Measurements from ENCODE around the gene SESN1.

Gene SESN1

GRCh38 chr6:109050447-109051102 is 44.1 kb downstream of the SESN1 start:
- DNase-seq (ENCODE audit: low spot score in 2 of 2) = no peak
- H3K27me3 ChIP-seq (ENCODE audit: low read depth) = no peaks in the 10 kb centered on the region
- H3K4me1 ChIP-seq = peaks cover 10% of the 10 kb centered on the region
- no peak overlapping the region for H3K4me3 ChIP-seq
- in situ Hi-C loops (cut with MboI; ENCODE audit: low sequenced_read_pairs) = loop anchor here (25.0 kb wide), 1 partner anchor 938 kb away; no protein-coding TSS in a partner anchor
- no peaks in the 10 kb centered on the region for H3K36me3 ChIP-seq (replicated peaks)
- H3K9me3 ChIP-seq = no peaks in the 10 kb centered on the region; the same call in 1 of the 2 replicates

GRCh38 chr6:109050012-109050411 is 44.6 kb downstream of the SESN1 start:
- H3K36me3 ChIP-seq (replicated peaks) = no peaks in the 10 kb centered on the region
- in situ Hi-C loops (cut with MboI; ENCODE audit: low sequenced_read_pairs) = loop anchor here (25.0 kb wide), 1 partner anchor 938 kb away; no protein-coding TSS in a partner anchor

DNA sequence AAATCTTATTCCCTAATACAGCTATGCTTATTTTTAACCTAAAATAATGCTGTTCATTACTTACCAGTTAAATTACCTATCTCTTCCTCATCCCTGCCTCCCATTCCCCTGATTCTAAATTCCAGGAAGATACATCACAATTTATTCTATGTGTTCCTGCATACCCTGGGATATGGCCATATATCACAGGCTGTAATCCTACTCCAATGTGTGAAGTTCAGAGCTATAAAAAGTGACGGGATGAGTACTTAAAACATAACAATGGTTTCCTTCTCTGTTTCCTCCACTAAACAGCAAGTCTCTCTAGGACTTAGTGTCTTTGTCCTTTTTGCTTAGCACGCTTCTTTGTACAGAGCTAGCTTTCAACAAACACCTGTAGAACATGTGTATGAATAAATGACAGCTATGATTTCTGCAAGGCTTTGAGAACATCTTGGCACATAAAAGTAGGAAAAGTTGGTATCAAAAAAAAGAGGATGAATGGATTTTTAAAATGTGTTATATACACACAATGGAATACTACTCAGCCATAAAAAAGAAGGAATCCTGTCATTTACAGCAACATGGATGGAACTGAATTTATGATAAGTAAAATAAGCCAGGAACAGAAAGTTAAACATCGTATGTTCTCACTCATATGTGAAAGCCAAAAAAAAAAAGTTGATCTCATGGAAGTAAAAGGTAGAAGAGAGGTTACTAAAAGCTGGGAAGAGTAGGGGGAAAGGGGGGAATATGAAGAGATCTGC is 45.8 kb downstream of the SESN1 start:
- no peak for DNase-seq (ENCODE audit: low spot score in 2 of 2)
- in situ Hi-C loops (cut with MboI; ENCODE audit: low sequenced_read_pairs) = no loop called here
- H3K27me3 ChIP-seq (ENCODE audit: low read depth) = no peaks in the 10 kb centered on the region
- no peaks in the 10 kb centered on the region for H3K36me3 ChIP-seq (replicated peaks)
- peaks cover 9% of the 10 kb centered on the region for H3K4me1 ChIP-seq
- H3K4me3 ChIP-seq = no peak overlapping the region
- H3K9me3 ChIP-seq = no peaks in the 10 kb centered on the region; the same call in 1 of the 2 replicates

More at GRCh38 chr6:109050012-109050411, 44.6 kb downstream of the SESN1 start:
- DNase-seq (ENCODE audit: low spot score in 2 of 2) = no peak
- no peaks in the 10 kb centered on the region for H3K27me3 ChIP-seq (ENCODE audit: low read depth)
- no peak overlapping the region for H3K4me3 ChIP-seq
- H3K9me3 ChIP-seq = no peaks in the 10 kb centered on the region; the same call in 1 of the 2 replicates
- H3K4me1 ChIP-seq = peaks cover 10% of the 10 kb centered on the region

GRCh38 chr6:109048176-109048575 is 46.5 kb downstream of the SESN1 start:
- H3K27me3 ChIP-seq (ENCODE audit: low read depth) = no peaks in the 10 kb centered on the region
- H3K4me3 ChIP-seq = no peak overlapping the region
- H3K9me3 ChIP-seq = no peaks in the 10 kb centered on the region; the same call in 1 of the 2 replicates
- H3K4me1 ChIP-seq = peaks cover 3% of the 10 kb centered on the region
- H3K36me3 ChIP-seq (replicated peaks) = no peaks in the 10 kb centered on the region
- in situ Hi-C loops (cut with MboI; ENCODE audit: low sequenced_read_pairs) = no loop called here
- DNase-seq (ENCODE audit: low spot score in 2 of 2) = no peak

DNA sequence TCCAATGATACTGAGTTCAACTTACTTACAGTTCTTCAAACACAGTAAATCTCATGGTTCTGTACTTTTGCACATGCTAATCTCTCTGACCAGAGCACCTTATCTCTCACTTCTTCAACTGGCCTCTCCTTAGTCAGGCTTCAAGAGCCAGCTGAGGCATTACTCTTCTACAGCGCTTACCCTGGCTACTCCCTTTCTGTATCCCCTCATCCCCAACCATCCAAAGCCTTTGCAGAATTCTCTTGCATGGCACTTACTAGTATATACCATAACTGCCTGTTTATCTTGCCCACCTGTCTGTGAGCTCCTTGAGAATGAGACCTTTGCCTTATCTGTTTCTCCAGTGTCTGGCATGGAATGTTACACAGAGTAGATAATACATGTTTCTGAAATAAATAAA is 49.2 kb downstream of the SESN1 start:
- no peaks in the 10 kb centered on the region; the same call in 1 of the 2 replicates for H3K9me3 ChIP-seq
- H3K36me3 ChIP-seq (replicated peaks) = no peaks in the 10 kb centered on the region
- no peak for DNase-seq (ENCODE audit: low spot score in 2 of 2)
- no peak overlapping the region for H3K4me3 ChIP-seq
- no peaks in the 10 kb centered on the region for H3K27me3 ChIP-seq (ENCODE audit: low read depth)
- no peaks in the 10 kb centered on the region for H3K4me1 ChIP-seq
- in situ Hi-C loops (cut with MboI; ENCODE audit: low sequenced_read_pairs) = no loop called here

DNA sequence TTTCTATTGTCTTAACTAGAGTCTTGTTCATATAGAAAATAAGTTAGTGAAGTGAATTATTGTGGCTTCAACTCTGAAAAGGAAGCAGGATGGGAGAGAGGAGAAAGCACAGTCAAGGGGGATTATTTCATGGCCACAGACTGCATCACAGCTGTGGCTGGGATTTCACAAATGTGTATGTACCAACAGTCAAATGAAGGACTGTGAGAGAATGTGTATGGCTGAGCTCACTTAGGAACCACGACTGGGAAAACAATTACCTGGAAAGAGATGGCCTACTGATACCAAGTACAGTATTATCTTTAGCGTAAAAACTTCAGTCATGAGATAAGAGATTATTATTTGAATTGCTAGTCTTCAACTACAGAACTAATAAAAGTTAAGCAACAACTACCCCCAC is 54.9 kb downstream of the SESN1 start:
- Histone ChIP-seq H3K9me3 (no peaks in the 10 kb centered on the region), H3K27me3 (ENCODE audit: low read depth) (peaks cover 2% of the 10 kb centered on the region; the same call in 1 of the 2 replicates), H3K36me3 (replicated peaks) (no peaks in the 10 kb centered on the region), H3K4me3 (no peak overlapping the region), H3K4me1 (no peaks in the 10 kb centered on the region)
- no peak for DNase-seq (ENCODE audit: low spot score in 2 of 2)
- in situ Hi-C loops (cut with MboI; ENCODE audit: low sequenced_read_pairs) = no loop called here

GRCh38 chr6:109038837-109039398 is 55.7 kb downstream of the SESN1 start:
- Histone ChIP-seq H3K36me3 (replicated peaks) (no peaks in the 10 kb centered on the region), H3K4me1 (no peaks in the 10 kb centered on the region), H3K9me3 (no peaks in the 10 kb centered on the region), H3K27me3 (ENCODE audit: low read depth) (peaks cover 2% of the 10 kb centered on the region; the same call in 1 of the 2 replicates), H3K4me3 (no peak overlapping the region)
- in situ Hi-C loops (cut with MboI; ENCODE audit: low sequenced_read_pairs) = no loop called here
- no peak for DNase-seq (ENCODE audit: low spot score in 2 of 2)

DNA sequence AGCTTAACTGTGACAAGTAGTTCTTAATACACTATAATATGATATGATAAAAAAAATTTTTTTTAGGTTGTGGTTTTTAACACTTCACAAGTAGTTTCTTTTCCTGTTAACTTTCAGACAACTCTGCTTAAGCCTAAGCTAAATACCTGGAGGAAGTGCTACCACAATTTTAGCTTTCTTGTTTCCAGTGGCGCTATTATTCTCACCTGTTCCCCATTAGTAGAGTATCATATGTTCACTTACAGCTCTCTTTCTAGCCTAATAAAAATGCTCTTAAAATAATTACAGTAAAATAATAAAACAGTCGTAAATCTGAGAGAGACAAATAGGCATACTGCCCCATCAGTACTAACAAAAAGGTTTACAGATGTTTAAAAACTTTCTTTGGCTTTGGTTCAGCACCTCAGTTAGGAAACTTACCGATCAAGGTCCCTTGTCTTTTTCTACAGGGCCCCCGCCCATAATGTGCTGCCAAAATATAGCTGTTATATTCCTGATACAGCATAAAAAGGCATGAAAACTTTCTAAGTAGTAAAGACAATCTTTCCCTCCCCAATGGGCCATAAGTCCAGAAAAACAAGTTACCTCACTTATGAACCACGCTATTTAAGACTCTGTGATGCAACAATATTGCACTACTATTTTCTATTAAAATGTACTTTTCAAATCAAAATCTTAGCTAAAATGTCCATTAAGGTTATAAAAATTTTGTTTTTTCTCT is 57.9 kb downstream of the SESN1 start:
- Histone ChIP-seq H3K9me3 (no peaks in the 10 kb centered on the region), H3K4me3 (no peak overlapping the region), H3K36me3 (replicated peaks) (no peaks in the 10 kb centered on the region), H3K27me3 (ENCODE audit: low read depth) (peaks cover 2% of the 10 kb centered on the region; the same call in 1 of the 2 replicates), H3K4me1 (no peaks in the 10 kb centered on the region)
- DNase-seq (ENCODE audit: low spot score in 2 of 2) = no peak
- in situ Hi-C loops (cut with MboI; ENCODE audit: low sequenced_read_pairs) = no loop called here

- in situ Hi-C loops (cut with MboI; ENCODE audit: low sequenced_read_pairs) = no loop called here
Observed at GRCh38 chr6:109034526-109034925, 60.1 kb downstream of the SESN1 start.

GRCh38 chr6:109033655-109034054 is 61.0 kb downstream of the SESN1 start:
- H3K36me3 ChIP-seq (replicated peaks) = no peaks in the 10 kb centered on the region

More at GRCh38 chr6:109034526-109034925, 60.1 kb downstream of the SESN1 start:
- Histone ChIP-seq H3K4me3 (no peak overlapping the region), H3K27me3 (ENCODE audit: low read depth) (peaks cover 2% of the 10 kb centered on the region; the same call in 1 of the 2 replicates), H3K36me3 (replicated peaks) (no peaks in the 10 kb centered on the region), H3K4me1 (no peaks in the 10 kb centered on the region), H3K9me3 (no peaks in the 10 kb centered on the region)
- DNase-seq (ENCODE audit: low spot score in 2 of 2) = no peak

GRCh38 chr6:109031416-109031815 is 63.2 kb downstream of the SESN1 start:
- Histone ChIP-seq H3K4me1 (no peaks in the 10 kb centered on the region), H3K4me3 (no peak overlapping the region), H3K9me3 (no peaks in the 10 kb centered on the region), H3K27me3 (ENCODE audit: low read depth) (no peaks in the 10 kb centered on the region; the same call in 1 of the 2 replicates), H3K36me3 (replicated peaks) (no peaks in the 10 kb centered on the region)
- no peak for DNase-seq (ENCODE audit: low spot score in 2 of 2)
- in situ Hi-C loops (cut with MboI; ENCODE audit: low sequenced_read_pairs) = no loop called here

More at GRCh38 chr6:109033655-109034054, 61.0 kb downstream of the SESN1 start:
- no peak overlapping the region for H3K4me3 ChIP-seq
- no peaks in the 10 kb centered on the region for H3K9me3 ChIP-seq
- H3K27me3 ChIP-seq (ENCODE audit: low read depth) = no peaks in the 10 kb centered on the region; the same call in 1 of the 2 replicates
- no peaks in the 10 kb centered on the region for H3K4me1 ChIP-seq
- DNase-seq (ENCODE audit: low spot score in 2 of 2) = no peak
- in situ Hi-C loops (cut with MboI; ENCODE audit: low sequenced_read_pairs) = no loop called here

GRCh38 chr6:109029313-109029712 is 65.3 kb downstream of the SESN1 start:
- Histone ChIP-seq H3K9me3 (no peaks in the 10 kb centered on the region), H3K4me3 (no peak overlapping the region), H3K27me3 (ENCODE audit: low read depth) (no peaks in the 10 kb centered on the region; the same call in 1 of the 2 replicates), H3K4me1 (no peaks in the 10 kb centered on the region), H3K36me3 (replicated peaks) (no peaks in the 10 kb centered on the region)
- in situ Hi-C loops (cut with MboI; ENCODE audit: low sequenced_read_pairs) = no loop called here
- no peak for DNase-seq (ENCODE audit: low spot score in 2 of 2)

DNA sequence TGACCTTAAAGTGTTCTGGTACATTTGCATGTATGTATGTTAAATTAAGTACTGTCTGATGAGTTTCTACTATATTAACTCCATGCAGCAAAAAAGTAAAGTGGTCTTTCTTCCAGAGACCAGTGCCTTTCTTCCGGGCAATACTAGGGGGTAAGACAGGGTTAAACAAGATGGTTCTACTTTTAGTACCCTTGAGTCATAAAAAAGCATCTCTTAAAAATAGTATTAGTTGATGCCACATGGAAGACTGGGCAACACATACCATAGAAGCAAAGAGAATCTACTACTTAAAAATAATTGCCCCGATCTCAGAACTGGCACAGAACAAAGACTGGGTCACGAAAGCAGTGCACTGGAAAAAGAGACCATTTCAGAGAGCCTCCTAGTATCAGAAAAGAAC is 66.2 kb downstream of the SESN1 start:
- in situ Hi-C loops (cut with MboI; ENCODE audit: low sequenced_read_pairs) = no loop called here
- H3K9me3 ChIP-seq = no peaks in the 10 kb centered on the region
- H3K27me3 ChIP-seq (ENCODE audit: low read depth) = no peaks in the 10 kb centered on the region; the same call in 1 of the 2 replicates
- no peaks in the 10 kb centered on the region for H3K36me3 ChIP-seq (replicated peaks)
- H3K4me1 ChIP-seq = no peaks in the 10 kb centered on the region
- no peak overlapping the region for H3K4me3 ChIP-seq
- no peak for DNase-seq (ENCODE audit: low spot score in 2 of 2)
